SK-N-MC (cell line): ENCODE measurements around the gene PDE7B.
"Not testable (repeated sequence)": the region's sequence is repeated elsewhere in the genome, so short reads cannot be mapped to it uniquely, and the experiment has no call there.

Experiments
- DNase-seq: peaks from one replicate; pipeline ENCODE4 v3.0.0-alpha.2; 2011; ENCODE audit warnings: low read depth, low spot score
- H3K27ac ChIP-seq: fragments of 200-600 bp; sonication (generic); 2 replicates; pipeline ENCODE4 v1.5.1; 2016; ENCODE audit warnings: mixed run types
- H3K36me3 ChIP-seq: fragments of 200-600 bp; sonication (generic); 2 replicates; pipeline ENCODE4 v1.6.1; 2017; ENCODE audit warnings: antibody characterized with exemption, low read length, mixed read lengths; ENCODE audit not compliant: insufficient read depth
- H3K4me3 ChIP-seq: fragments of 200-600 bp; sonication (generic); 2 replicates; pipeline ENCODE4 v1.5.1; 2016
- H3K9ac ChIP-seq: fragments of 200-600 bp; sonication (generic); 2 replicates; pipeline ENCODE4 v1.8.0; 2017; ENCODE audit warnings: mixed run types, mixed read lengths; ENCODE audit not compliant: insufficient read length
- H3K9me3 ChIP-seq: fragments of 200-600 bp; sonication (generic); 2 replicates; pipeline ENCODE4 v1.6.1; 2017; ENCODE audit warnings: low read depth, mild to moderate bottlenecking, antibody characterized with exemption, low read length, moderate library complexity, mixed read lengths
- EZH2 ChIP-seq: fragments of 200-600 bp; sonication (generic); IDR thresholded peaks from one replicate; pipeline ENCODE4 v1.6.1; 2017; ENCODE audit warnings: antibody characterized with exemption
- FOXP2 ChIP-seq: optimal IDR thresholded peaks from 2 replicates; pipeline ENCODE3; 2011; ENCODE audit warnings: mild to moderate bottlenecking, moderate library complexity; ENCODE audit not compliant: insufficient read depth; ENCODE audit errors: extremely low read length, control extremely low read depth
- POLR2AphosphoS5 ChIP-seq: IDR thresholded peaks from 2 replicates; pipeline ENCODE4 v1.6.1; 2012; ENCODE audit warnings: mild to moderate bottlenecking, low read depth, low read length, borderline replicate concordance

The PDE7B gene

DNA sequence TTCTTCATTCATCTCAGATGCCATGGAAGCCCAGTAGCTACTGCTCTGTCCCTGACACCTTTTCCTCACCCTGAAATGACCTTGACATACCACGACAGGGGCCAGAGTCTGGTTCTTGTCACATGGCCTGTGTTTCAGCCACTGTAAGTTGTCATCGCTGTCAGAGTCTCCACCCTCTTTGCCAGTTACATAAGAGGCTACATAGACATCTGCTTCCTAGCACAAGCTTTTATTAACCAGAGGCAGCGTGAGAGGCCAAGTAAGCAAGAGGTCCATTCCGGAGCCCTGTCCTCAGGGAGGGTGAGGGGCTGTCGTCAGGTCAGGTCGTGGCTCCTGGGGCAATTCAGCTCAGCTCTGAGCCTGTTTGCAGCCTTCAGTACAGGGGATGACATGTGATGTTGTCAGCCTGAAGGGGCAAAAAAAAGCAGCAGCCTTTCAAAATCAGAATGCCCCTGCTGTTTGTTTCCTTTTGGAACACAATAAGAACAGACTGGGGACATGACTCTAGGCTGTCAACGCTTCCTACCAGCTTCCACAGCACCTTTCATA, 252.3 kb downstream of the PDE7B start:
- no peak overlapping the region for H3K9ac ChIP-seq
- no peak overlapping the region for H3K4me3 ChIP-seq
- H3K27ac ChIP-seq = no peak overlapping the region
- H3K36me3 ChIP-seq = no peaks in the 10 kb centered on the region
- no peak for DNase-seq
- H3K9me3 ChIP-seq = no peaks in the 10 kb centered on the region
- TF ChIP-seq POLR2AphosphoS5 (no peak), FOXP2 (no peak), EZH2 (no peak)

DNA sequence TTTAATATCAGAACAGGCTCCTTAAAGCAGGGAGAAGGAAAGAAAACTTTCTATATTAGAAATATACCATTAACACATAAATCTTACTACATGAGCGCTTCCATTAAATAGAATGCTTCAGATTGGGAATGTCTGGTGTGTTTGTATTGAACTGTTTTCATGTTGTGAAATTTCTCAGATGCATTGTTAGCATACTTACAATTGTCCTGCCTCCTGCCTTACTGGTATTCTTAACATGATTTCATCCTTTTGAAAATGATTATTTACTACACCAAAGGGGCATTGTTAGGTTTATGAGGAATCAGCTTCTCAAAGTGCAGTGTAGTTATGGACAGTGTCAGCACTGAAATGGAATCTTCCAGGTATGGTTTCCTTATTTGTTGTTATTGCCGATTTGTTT, 253.1 kb downstream of the PDE7B start:
- TF ChIP-seq EZH2 = no peak
- TF ChIP-seq FOXP2 = no peak
- TF ChIP-seq POLR2AphosphoS5 = no peak
- no peak overlapping the region for H3K9ac ChIP-seq
- H3K27ac ChIP-seq = no peak overlapping the region
- H3K9me3 ChIP-seq = no peaks in the 10 kb centered on the region
- DNase-seq = no peak
- no peaks in the 10 kb centered on the region for H3K36me3 ChIP-seq
- H3K4me3 ChIP-seq = no peak overlapping the region

DNA sequence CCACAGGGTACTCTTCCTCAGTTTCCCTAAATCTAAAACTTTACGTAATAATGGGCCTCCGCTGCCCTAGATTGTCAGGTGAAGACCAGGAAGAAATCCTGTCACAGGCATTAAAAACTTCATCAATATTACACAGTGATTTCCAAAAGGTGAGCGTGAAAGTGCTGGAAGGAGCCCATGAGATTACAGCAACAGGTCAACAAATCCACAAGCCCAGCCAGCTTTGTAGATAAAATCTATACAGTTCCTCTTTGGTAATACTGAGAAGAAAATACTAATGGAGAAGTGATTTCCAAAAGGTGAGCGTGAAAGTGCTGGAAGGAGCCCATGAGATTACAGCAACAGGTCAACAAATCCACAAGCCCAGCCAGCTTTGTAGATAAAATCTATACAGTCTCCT, 254.3 kb downstream of the PDE7B start:
- not testable (repeated sequence) for H3K9me3 ChIP-seq, DNase-seq, H3K9ac ChIP-seq, H3K36me3 ChIP-seq, H3K4me3 ChIP-seq, H3K27ac ChIP-seq

DNA sequence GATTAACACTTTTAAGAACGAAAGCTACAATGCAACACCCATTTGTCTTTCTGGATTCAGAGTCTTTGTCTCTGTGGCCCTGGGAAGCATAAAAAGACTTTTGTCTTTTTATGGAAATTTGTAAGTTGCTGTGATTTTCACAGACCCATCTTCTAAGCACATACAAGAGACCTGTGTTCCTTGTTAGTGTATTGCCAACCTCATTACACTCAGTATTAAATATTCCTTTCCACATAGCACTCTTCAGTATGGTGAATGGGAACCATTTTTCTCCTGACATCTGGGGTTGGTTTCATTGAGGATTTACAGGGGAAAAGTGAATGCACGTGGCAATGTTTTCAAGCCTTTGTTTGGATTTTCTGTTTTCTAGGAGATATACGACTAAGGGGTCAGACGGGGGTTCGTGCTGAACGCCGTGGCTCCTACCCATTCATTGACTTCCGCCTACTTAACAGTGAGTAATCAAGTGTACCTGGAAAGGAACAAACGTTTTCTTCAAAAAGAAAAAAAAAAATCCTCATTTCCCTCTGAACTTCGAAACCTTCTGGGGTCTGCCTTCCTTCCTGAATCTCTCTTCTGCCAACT, 257.0 kb downstream of the PDE7B start:
- TF ChIP-seq POLR2AphosphoS5 (no peak), FOXP2 (no peak), EZH2 (no peak)
- Histone ChIP-seq H3K36me3 (no peaks in the 10 kb centered on the region), H3K27ac (no peak overlapping the region), H3K9ac (no peak overlapping the region), H3K4me3 (no peak overlapping the region), H3K9me3 (no peaks in the 10 kb centered on the region)
- DNase-seq = no peak

DNA sequence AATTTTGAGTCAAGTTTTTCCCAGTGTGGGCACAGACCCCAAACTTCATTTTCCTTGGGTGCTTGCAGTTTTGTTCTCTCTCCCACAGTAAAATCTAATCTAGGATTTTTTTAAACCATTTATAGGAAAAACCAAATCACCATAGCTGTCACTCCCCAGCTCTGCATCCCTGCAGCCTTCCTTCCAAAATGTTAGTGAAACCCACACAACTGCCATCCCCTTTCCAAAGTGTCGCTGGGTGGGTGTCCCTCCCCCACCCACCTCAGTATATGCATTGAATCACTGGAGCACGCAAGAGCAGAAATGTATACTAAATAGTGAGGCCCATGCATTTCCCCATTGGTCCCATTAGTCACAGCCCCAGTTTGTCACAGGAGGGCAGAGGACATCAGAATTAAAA, 260.3 kb downstream of the PDE7B start:
- TF ChIP-seq FOXP2 = no peak
- TF ChIP-seq EZH2 = no peak
- no peak overlapping the region for H3K4me3 ChIP-seq
- no peaks in the 10 kb centered on the region for H3K9me3 ChIP-seq
- H3K36me3 ChIP-seq = no peaks in the 10 kb centered on the region
- no peak for DNase-seq
- H3K9ac ChIP-seq = no peak overlapping the region
- H3K27ac ChIP-seq = no peak overlapping the region

DNA sequence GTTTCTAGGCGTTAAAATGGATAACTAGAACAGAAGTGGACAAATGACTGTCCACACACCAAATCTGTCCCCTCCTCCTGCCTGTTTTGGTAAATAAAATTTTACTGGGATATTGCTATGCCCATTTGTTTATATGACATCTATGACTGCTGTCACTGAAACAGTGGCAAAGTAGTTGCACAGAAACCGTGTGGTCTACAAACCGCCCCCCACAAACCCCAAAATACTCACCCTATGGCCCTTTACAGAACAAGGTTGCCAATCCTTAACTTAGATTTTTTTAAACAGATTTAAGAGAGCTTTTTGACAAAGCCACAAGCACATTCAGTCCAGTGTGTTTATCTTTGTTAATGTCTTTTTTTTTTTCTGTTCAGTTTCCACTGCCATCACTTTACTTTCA, 260.8 kb downstream of the PDE7B start:
- DNase-seq = no peak
- H3K9me3 ChIP-seq = no peaks in the 10 kb centered on the region
- no peak overlapping the region for H3K27ac ChIP-seq
- no peak for TF ChIP-seq POLR2AphosphoS5
- TF ChIP-seq FOXP2 = no peak
- no peak for TF ChIP-seq EZH2
- no peaks in the 10 kb centered on the region for H3K36me3 ChIP-seq
- no peak overlapping the region for H3K9ac ChIP-seq
- H3K4me3 ChIP-seq = no peak overlapping the region

DNA sequence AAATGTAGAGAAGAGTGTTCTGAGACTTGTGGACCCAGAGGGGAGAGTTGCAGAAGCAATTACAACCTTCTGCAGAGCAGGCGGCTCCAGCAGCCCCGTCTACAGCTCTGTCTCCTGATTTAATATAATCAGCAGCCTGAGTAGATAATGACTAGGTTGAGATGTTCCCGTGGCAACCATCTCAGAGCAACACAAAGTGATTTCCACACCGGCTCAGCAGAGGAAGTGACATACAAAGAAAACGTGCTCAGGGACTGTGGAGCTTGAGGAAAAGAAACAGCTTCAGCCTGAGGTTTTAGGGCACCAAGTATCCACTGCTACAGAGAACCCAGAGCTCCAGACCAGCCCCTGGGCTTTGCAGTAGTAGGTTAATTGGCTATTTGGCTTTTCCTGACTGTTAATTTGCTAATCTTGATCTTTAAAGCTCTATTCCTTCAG, 262.3 kb downstream of the PDE7B start:
- Histone ChIP-seq H3K4me3 (peak overlapping the region; percentile 46), H3K9ac (peak overlapping the region; percentile 2), H3K9me3 (no peaks in the 10 kb centered on the region), H3K36me3 (no peaks in the 10 kb centered on the region), H3K27ac (peak overlapping the region; percentile 22; the same call in 1 of the 2 replicates)
- peak; percentile 84 for DNase-seq
- TF ChIP-seq FOXP2 (no peak), POLR2AphosphoS5 (peak; percentile 32)

DNA sequence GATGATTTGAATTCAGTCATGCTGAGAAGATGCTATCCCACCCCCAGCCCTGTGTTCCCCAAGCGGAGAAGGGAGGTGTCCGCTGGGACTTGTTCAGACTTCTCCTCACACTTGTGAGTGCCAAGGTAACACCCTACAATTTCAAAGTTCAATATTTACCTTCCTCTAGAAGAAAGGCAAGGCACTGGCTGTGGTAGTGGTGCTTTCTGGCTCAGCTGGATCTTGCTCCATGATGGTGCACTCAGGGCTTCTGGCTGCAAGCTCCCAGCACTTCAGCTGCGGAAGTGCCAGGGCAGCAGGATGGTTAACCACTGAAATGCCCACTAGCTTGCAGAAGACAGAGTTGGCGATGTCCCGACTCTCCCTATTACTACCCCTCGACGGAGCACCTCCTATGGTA, 263.2 kb downstream of the PDE7B start:
- TF ChIP-seq POLR2AphosphoS5 = no peak
- Histone ChIP-seq H3K9me3 (no peaks in the 10 kb centered on the region), H3K27ac (no peak overlapping the region), H3K36me3 (no peaks in the 10 kb centered on the region), H3K9ac (no peak overlapping the region), H3K4me3 (no peak overlapping the region)
- no peak for DNase-seq

DNA sequence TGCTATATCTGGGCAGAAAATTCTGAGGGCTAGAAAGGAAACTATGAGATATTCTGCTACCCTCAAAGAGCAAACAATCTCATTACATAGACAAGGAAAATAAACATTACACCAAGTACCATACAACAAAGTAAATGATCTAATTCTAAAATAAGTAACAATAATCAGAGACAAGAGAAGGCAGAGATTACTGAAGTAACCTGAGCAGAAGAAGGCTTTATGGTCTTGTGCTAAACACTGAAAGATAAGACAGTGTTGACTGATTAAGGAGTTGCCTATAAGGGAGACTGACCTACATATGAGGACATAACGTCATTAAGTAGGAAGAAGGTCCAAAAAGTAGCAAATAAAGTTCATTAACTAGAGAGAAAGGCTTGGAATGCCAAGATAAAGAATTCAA, 264.4 kb downstream of the PDE7B start:
- Histone ChIP-seq H3K9ac (no peak overlapping the region), H3K36me3 (no peaks in the 10 kb centered on the region), H3K4me3 (no peak overlapping the region), H3K9me3 (no peaks in the 10 kb centered on the region), H3K27ac (no peak overlapping the region)
- no peak for DNase-seq
- TF ChIP-seq FOXP2 = no peak
- no peak for TF ChIP-seq EZH2
- no peak for TF ChIP-seq POLR2AphosphoS5

DNA sequence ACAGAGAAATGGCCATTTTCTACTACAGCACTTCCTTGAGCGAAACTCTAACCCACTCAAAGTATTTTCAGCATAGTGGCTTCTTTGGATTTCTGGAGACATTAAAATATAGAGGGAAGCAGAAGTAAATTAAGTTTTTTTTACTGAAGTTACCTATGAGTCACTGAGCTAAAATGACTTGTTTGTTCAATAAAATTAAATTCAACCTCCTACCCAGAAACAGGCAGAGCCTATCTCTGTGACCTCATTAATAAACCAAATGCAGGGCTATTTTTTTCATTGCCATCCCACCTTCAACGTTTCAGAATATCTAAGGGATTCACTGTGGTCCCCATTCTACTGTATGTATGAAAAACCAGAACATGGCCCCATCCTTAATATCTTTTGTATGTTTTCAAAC, 265.6 kb downstream of the PDE7B start:
- Histone ChIP-seq H3K4me3 (no peak overlapping the region), H3K9ac (no peak overlapping the region), H3K9me3 (no peaks in the 10 kb centered on the region), H3K27ac (no peak overlapping the region), H3K36me3 (no peaks in the 10 kb centered on the region)
- no peak for TF ChIP-seq FOXP2
- no peak for TF ChIP-seq POLR2AphosphoS5
- TF ChIP-seq EZH2 = no peak
- DNase-seq = no peak
